Hematopoietic multipotent progenitor cell treated with erythropoietin and hydrocortisone succinate and interleukin-3 and kit ligand, for 15 days (in vitro differentiated cells): ENCODE results near the gene ITM2B.

Experiments used
- DNase-seq: peaks from one replicate; pipeline ENCODE4 v3.0.0-alpha.2; 2015; ENCODE audit warnings: low spot score

ITM2B gene

GRCh38 chr13:48260970-48261369 is 28.0 kb downstream of the ITM2B start:
- no peak for DNase-seq

GRCh38 chr13:48263196-48263595 is 30.2 kb downstream of the ITM2B start:
- no peak for DNase-seq

GRCh38 chr13:48264058-48264457 is 31.1 kb downstream of the ITM2B start:
- no peak for DNase-seq

GRCh38 chr13:48265217-48265815 is 32.3 kb downstream of the ITM2B start:
- DNase-seq: no peak

GRCh38 chr13:48266150-48266549 is 33.1 kb downstream of the ITM2B start:
- no peak for DNase-seq

GRCh38 chr13:48266701-48267639 is 34.0 kb downstream of the ITM2B start:
- DNase-seq: no peak

GRCh38 chr13:48268019-48268418 is 35.0 kb downstream of the ITM2B start:
- DNase-seq: no peak

GRCh38 chr13:48273346-48273745 is 40.3 kb downstream of the ITM2B start:
- no peak for DNase-seq

- no peak for DNase-seq
Observed at GRCh38 chr13:48275507-48275906, 42.5 kb downstream of the ITM2B start.

GRCh38 chr13:48278806-48279205 is 45.8 kb downstream of the ITM2B start:
- DNase-seq: no peak

- DNase-seq: peak; percentile 16
Observed at GRCh38 chr13:48281556-48281955, 48.5 kb downstream of the ITM2B start.

GRCh38 chr13:48291730-48292129 is 58.7 kb downstream of the ITM2B start:
- no peak for DNase-seq

GRCh38 chr13:48292650-48293049 is 59.6 kb downstream of the ITM2B start:
- no peak for DNase-seq

- no peak for DNase-seq
Observed at GRCh38 chr13:48294653-48295052, 61.6 kb downstream of the ITM2B start.

- no peak for DNase-seq
Observed at GRCh38 chr13:48295271-48295670, 62.3 kb downstream of the ITM2B start.

- DNase-seq: no peak
Observed at GRCh38 chr13:48296528-48296927, 63.5 kb downstream of the ITM2B start.

- no peak for DNase-seq
Observed at GRCh38 chr13:48297131-48297786, 64.3 kb downstream of the ITM2B start.

- DNase-seq: no peak
Observed at GRCh38 chr13:48299591-48299990, 66.6 kb downstream of the ITM2B start.

GRCh38 chr13:48302871-48303358 is 69.9 kb downstream of the ITM2B start:
- DNase-seq: peak; percentile 58

GRCh38 chr13:48303359-48304142 is 70.5 kb downstream of the ITM2B start, which contains the start of gene RB1:
Gene RB1, plus strand, starts transcription at chr13:48303751. Its CDS starts 162 bp downstream, at chr13:48303913.
- peak; percentile 93 for DNase-seq

- peak; percentile 28 for DNase-seq
Observed at GRCh38 chr13:48304143-48304876, 71.3 kb downstream of the ITM2B start.
